Type B pancreatic cell (in vitro differentiated cells): ENCODE results near the gene GPBP1L1. TPM values are rescaled to one million over a fixed set of nuclear protein-coding genes. Genes with fewer than 3 reads are reported as not detected.

Experiments
- DNase-seq: peaks from one replicate; pipeline ENCODE4 v3.0.0; 2021; ENCODE audit warnings: mixed read lengths; ENCODE audit not compliant: unreplicated experiment; ENCODE audit errors: extremely low spot score
- H3K27ac Mint-ChIP-seq: 2 replicates; pipeline ENCODE4 v1.8.0; 2021; ENCODE audit warnings: mild to moderate bottlenecking, mixed read lengths
- H3K27me3 Mint-ChIP-seq: 2 replicates; pipeline ENCODE4 v1.8.0; 2021; ENCODE audit warnings: mixed read lengths
- H3K36me3 Mint-ChIP-seq: 2 replicates; pipeline ENCODE4 v1.8.0; 2021; ENCODE audit warnings: mixed read lengths
- H3K4me1 Mint-ChIP-seq: one replicate; pipeline ENCODE4 v1.8.0; 2021; ENCODE audit warnings: mixed read lengths; ENCODE audit not compliant: unreplicated experiment
- H3K4me3 Mint-ChIP-seq: 2 replicates; pipeline ENCODE4 v1.8.0; 2021; ENCODE audit warnings: mild to moderate bottlenecking, mixed read lengths
- H3K9me3 Mint-ChIP-seq: 2 replicates; pipeline ENCODE4 v1.8.0; 2021; ENCODE audit warnings: mixed read lengths
- total RNA-seq: library from RNA; stranded (reverse); gene quantifications from 2 replicates; pipeline ENCODE4 v1.2.1, GENCODE V29; 2021; ENCODE audit warnings: low replicate concordance
- TF ChIP-seq, protein P1 (sequence below): fragments of 200-600 bp; sonication (generic); conservative IDR thresholded peaks from 2 replicates; pipeline ENCODE4 v1.5.0; 2021; ENCODE audit warnings: antibody characterized with exemption, mild to moderate bottlenecking

The GPBP1L1 gene
- total RNA-seq, 1 donor from 2014 or later = 99.9 TPM

DNA sequence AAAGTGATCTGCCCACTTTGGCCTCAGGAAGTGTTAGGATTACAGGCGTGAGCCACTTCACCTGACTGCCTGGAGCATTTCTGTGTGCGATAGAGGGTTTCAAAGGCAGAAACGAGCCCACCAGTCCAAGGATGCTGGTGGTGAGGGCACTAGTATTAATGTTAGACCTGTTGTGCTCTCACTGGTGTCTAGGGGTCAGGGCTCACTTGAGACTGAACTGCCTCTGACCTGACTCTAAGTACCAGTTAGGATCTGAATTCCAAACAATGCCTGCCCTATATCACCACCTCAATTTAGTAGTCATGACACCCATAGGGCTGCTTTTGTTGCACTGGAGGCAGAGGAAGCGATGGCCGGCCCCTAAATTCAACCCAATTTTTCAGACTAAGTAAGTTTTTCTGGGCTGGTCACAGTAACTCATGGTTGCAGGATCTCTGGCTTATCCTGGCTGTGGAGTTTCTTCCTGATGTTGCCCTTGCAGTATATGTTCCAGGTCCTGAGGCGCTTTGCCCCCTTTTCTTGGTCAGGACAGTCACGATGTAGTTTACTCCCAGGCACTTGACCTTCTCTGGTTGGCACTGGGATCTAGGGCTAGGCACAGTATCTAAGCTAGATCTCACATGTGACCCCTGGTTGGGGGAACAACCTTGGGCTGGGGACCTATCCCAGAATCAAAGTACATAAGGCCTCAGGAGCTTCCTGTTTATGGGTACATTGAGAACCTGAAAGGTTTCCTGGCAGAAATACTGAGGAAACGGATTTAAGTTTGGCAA, 67.0 kb downstream of the GPBP1L1 start:
- Mint-ChIP-seq H3K4me1 (no peaks in the 10 kb centered on the region), H3K36me3 (peaks cover 32% of the 10 kb centered on the region), H3K27me3 (no peaks in the 10 kb centered on the region), H3K9me3 (no peaks in the 10 kb centered on the region), H3K4me3 (no peak overlapping the region), H3K27ac (no peak overlapping the region)
- DNase-seq = no peak
- TF ChIP-seq, protein P1, sequence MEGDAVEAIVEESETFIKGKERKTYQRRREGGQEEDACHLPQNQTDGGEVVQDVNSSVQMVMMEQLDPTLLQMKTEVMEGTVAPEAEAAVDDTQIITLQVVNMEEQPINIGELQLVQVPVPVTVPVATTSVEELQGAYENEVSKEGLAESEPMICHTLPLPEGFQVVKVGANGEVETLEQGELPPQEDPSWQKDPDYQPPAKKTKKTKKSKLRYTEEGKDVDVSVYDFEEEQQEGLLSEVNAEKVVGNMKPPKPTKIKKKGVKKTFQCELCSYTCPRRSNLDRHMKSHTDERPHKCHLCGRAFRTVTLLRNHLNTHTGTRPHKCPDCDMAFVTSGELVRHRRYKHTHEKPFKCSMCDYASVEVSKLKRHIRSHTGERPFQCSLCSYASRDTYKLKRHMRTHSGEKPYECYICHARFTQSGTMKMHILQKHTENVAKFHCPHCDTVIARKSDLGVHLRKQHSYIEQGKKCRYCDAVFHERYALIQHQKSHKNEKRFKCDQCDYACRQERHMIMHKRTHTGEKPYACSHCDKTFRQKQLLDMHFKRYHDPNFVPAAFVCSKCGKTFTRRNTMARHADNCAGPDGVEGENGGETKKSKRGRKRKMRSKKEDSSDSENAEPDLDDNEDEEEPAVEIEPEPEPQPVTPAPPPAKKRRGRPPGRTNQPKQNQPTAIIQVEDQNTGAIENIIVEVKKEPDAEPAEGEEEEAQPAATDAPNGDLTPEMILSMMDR = no peak

DNA sequence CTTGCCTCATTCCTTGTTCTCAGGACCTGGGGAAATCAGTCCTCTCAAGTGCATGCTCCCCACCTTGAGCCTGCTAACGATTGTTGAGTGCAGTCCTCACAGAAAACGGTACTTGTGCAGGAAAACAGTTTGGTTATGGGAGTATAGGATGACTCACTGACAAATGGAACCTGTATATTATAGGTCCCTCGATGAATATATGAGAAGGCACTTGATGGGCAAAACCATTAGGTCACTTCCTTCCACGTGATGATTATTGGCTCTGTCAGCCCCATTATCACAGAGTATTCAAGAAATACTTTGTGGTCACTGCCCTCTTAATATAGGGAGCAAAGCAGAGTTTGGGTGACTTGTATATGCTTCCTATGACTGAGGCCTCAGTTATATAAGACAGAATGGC, 68.7 kb downstream of the GPBP1L1 start:
- H3K4me1 Mint-ChIP-seq = no peaks in the 10 kb centered on the region
- no peaks in the 10 kb centered on the region for H3K9me3 Mint-ChIP-seq
- TF ChIP-seq, protein P1 = no peak
- no peak overlapping the region for H3K4me3 Mint-ChIP-seq
- peaks cover 35% of the 10 kb centered on the region for H3K36me3 Mint-ChIP-seq
- no peak for DNase-seq
- no peak overlapping the region for H3K27ac Mint-ChIP-seq
- no peaks in the 10 kb centered on the region for H3K27me3 Mint-ChIP-seq

DNA sequence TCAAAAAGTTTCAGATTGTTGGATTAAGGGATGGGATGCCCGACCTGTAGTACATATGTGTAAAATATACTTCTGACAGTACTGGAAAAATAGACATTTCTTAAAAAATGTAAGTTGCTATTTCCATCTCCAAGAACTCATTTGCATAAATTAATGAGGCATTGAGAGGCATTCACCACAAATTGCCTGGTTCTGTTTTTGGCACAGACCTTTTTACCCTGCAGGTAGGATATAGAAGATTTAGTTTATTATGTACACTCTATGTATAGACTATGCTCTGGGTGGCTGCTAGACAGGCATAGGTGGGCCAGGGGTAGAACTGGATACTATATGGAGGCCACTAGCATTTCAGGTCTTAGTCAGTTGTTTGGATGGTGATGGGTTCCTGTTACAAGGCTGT, 70.4 kb downstream of the GPBP1L1 start:
- Mint-ChIP-seq H3K27me3 (no peaks in the 10 kb centered on the region), H3K9me3 (no peaks in the 10 kb centered on the region), H3K4me1 (no peaks in the 10 kb centered on the region), H3K4me3 (no peak overlapping the region), H3K27ac (no peak overlapping the region), H3K36me3 (peaks cover 40% of the 10 kb centered on the region)
- TF ChIP-seq, protein P1 = no peak
- no peak for DNase-seq

DNA sequence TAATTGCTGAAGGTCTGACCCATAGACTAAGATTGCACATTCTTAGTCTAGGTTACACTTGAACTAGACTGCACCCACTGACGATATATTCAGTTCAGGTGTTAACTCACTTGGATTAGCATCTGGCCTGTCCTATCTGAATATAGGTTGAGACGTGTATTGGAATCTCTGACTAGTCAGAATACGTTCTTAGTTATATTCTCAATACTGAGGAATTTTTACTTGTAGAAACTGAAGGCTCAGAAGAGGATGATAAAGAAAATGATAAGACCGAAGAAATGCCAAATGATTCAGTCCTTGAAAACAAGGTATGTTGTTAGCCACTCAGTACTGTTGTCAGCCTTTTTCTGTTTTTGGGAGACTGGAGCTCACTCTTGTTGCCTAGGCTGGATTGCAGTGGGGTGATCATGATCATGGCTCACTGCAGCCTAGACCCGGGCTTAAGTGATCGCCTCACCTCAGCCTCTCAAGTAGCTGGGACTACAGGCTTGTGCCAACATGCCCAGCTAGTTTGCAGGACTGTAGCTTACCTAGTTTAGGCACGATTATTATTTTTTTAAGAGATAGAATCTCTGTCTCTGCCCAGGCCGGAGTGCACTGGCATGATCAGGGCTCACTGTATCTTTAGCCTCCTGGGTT, 73.3 kb downstream of the GPBP1L1 start:
- Mint-ChIP-seq H3K4me3 (no peak overlapping the region), H3K4me1 (no peaks in the 10 kb centered on the region), H3K27ac (no peak overlapping the region), H3K36me3 (peaks cover 44% of the 10 kb centered on the region), H3K27me3 (no peaks in the 10 kb centered on the region), H3K9me3 (no peaks in the 10 kb centered on the region)
- no peak for DNase-seq
- TF ChIP-seq, protein P1 = no peak

DNA sequence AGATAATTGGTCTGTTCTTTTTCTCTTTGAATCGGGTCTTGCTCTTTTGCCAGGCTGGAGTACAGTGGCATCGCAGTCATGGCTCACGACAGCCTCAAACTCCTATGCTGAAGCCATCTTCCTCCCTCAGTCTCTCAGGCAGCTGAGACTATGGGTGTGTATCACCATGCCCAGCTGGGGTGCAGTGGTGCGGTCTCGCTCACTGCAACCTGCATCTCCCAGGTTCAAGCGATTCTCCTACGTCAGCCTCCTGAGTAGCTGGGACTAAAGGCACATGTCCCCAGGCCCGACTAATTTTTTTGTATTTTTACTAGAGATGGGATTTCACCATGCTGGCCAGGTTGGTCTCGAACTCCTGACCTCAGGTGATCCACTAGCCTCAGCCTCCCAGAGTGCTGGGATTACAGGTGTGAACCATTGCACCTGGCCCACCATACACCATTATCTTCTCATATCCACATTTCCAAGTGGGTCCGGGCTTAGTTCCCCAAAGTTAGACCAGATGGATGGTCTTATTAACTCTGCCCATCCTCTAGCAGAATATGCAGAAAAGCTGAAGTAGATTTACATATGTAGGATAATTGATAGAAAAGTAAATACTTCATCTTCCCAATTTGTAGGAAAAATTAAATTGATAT, 75.6 kb downstream of the GPBP1L1 start:
- no peak for DNase-seq
- Mint-ChIP-seq H3K4me3 (no peak overlapping the region), H3K4me1 (no peaks in the 10 kb centered on the region), H3K9me3 (no peaks in the 10 kb centered on the region), H3K27ac (no peak overlapping the region), H3K27me3 (no peaks in the 10 kb centered on the region), H3K36me3 (peaks cover 49% of the 10 kb centered on the region)
- TF ChIP-seq, protein P1 = no peak
